Stimulated activated CD4-positive, alpha-beta T cell treated with anti-CD3 and anti-CD28 coated beads, Interleukin-2, amount 100 ng/mL, for 48 hours (primary cell): Measurements from ENCODE around the gene CAB39L.

ENCODE experiments used
- DNase-seq, 2 donors: peaks; one replicate each; pipeline ENCODE4 v3.0.0-alpha.2; 2020

Gene CAB39L

DNA sequence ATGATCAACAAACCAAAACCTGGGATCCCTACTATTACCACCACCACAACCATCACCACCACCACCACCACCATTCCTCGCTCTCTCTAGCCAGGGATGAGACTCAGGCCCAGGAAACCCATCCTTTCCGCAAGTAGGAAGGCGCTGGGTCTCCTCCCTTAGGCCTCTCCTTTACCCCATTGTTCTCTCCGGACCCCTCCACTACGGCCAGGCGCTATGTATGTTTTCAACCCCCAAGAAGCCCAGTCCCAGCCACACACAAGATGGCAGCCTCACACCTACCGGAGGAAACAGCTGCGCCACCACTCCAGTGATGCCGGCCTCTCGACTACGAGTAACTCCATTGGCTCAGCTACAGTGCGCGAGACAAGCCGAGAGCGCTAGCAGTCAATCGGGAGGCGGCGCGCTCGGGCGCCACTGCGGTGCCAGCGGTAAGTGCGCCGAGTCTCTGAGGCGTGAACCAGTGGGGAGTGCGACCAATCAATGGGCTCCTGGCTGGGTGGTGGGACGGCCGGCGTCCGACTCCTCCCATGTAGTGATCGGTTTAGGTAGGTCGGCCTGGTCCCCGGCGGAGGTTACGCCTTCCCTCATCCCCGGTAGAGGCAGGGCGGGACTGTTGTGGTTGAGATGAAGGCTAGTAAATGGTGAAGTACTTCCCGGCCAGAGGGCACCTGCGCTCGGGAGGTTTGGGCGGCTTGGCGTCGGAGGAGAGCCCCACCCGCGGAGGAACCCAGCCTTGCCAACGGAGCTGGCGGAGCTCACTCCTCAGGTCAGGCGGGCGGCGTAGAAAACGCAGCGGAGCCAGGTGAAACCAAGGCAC, at the start of gene CAB39L, which contains the start of gene SETDB2:
Gene CAB39L, minus strand, starts transcription at position 361 of the 820 bp plus-strand sequence. CDS start 61,154 bp downstream, outside the sequence.
Gene SETDB2, plus strand, starts transcription at position 571 of the 820 bp plus-strand sequence. CDS start 7,620 bp downstream, outside the sequence.
- DNase-seq: peak; percentile 93 to 94

GRCh38 chr13:49488563-49488962, 44.7 kb upstream of the CAB39L start:
- DNase-seq: no peak

DNA sequence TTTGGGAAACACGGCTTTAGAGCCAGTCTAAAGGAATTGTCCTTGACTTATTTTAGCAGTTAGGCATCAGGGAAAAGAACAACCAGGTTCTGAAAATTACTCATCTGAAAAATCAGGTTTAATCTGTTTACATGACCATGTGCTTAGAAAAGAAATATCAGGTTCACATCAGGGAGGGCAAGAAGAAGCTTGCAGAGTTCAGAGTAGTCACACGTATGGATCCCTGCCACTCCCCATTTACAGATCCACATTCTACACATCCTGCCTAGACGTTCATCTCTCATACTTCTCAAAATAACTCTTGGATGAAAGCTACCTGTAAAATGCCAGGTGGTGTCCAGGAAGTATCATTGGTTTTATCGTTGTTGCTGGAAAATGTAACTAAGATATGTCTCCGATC, 37.9 kb upstream of the CAB39L start:
- no peak for DNase-seq

DNA sequence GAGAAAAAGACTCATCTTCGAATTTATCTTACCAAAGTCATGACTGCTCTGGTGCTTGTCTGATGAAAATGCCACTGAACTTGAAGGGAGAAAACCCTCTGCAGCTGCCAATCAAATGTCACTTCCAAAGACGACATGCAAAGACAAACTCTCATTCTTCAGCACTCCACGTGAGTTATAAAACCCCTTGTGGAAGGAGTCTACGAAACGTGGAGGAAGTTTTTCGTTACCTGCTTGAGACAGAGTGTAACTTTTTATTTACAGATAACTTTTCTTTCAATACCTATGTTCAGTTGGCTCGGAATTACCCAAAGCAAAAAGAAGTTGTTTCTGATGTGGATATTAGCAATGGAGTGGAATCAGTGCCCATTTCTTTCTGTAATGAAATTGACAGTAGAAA, 32.7 kb upstream of the CAB39L start:
- DNase-seq: no peak

DNA sequence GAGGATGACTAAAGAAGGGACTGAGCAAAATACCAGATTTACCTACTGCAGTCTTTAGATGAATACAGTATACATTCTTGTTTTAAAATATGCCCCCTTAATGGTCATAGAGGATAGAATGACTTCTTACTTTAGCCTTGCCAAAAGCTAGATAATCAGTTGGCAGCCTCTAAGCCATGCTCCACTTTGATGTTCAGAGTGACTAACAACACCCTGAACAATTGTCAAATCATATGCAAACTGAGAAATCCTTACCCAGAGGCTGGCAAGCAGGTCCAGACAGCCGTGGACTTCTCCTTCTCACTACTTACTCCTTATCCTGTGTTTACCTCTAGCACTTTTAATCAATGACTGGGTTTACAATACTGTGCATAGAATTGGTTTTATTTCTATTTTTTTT, 28.3 kb upstream of the CAB39L start:
- no peak for DNase-seq

DNA sequence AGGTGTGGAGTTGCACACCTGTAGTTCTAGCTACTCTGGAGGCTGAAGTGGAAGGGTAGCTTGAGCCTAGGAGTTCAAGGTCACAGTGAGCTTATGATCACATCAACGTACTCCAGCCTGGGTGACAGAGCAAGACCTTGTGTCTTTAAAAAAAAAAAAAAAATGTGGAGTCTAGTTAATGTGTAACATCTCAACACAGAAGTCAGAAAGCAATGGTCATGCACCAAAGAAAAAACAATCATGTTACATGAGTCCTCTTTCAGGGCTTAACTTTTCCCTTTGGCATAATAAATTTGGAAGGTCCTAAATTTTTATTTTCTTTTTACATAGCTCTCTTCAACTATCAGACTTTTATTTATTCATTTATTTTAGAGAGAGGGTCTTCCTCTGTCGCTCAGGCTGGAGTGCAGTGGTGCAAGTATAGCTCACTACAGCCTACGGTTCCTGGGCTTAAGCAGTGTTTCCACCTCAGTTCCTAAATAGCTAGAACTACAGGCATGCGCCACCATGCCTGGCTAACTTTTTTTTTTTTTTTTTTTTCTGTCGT, 22.5 kb upstream of the CAB39L start:
- DNase-seq: no peak

GRCh38 chr13:49464621-49465325, 20.9 kb upstream of the CAB39L start:
- DNase-seq: no peak

GRCh38 chr13:49464085-49464484, 20.2 kb upstream of the CAB39L start:
- no peak for DNase-seq

- DNase-seq: no peak
These were observed 15.7 kb upstream of the CAB39L start for GRCh38 chr13:49459580-49459979.

- no peak for DNase-seq
These were observed 13.4 kb upstream of the CAB39L start for GRCh38 chr13:49457221-49457620.

DNA sequence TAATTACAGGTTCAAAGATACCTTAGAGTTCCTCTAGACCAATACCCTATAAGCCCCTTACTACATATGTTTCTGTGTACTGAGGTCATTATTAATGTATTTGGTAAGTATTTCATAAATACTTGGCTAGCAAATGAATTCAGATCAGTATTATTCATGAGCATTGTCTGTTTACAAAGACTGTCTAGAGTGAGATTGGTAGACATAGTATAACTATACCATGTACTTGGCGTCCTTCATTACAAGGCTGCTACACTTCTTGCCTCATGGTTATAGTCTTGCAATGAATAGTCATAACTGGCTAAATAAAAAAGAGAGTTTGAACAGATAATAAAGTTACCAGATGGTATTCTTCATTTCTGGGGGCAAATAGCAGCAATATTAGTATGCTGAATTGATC, 12.3 kb upstream of the CAB39L start:
- DNase-seq: no peak

DNA sequence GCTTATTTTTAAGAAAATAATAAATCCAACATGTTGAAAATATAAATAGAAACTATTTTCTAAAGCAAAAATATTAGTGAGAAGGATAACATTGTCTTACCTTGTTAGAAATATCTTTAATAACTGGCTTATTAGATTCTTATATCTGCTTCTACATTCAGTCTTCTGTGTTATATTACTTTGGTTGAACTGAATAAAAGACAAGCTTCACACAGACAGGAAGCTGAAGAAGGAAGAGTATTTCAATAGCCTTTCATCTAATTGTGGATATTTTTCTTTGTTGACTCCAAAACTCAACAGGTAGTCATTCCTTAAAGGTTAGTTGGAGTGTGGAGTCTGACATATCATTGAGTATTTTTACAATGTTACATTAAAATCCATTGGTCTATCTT, 11.1 kb upstream of the CAB39L start:
- no peak for DNase-seq

GRCh38 chr13:49454388-49455006, 10.6 kb upstream of the CAB39L start:
- DNase-seq: no peak

- DNase-seq: no peak
These were observed 9.6 kb upstream of the CAB39L start for GRCh38 chr13:49453465-49453864.

DNA sequence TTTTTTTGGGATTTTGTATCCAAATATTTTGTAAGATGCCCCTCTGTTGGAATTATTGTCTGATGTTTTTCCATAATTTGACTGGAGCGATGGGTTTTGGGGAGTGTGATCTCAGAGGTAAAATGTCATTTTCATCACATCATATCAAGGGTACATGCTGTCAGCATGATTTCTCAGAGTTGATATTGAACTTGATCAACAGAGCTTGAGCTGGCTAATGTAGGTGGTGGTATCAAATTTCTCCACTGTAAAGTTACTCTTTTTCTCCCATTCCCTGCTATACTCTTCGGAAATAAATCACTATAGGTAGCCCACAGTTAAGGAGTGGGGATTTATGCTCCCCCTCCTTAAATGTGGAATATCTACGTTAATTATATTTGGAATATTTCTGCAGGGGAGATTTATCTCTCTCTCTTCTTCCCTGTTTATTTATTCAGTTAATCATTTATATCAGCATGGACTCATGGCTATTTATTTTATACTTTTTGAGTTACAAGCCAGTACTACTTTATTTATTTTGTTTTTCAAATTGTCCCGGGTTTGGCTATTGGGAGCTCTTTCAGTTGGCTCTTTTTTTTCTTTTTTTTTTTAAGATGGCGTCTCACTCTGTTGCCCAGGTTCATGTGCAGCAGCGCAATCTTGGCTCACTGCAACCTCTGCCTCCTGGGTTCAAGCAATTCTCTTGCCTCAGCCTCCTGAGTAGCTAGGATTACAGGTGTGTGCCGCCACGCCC, 9.0 kb upstream of the CAB39L start:
- DNase-seq: no peak

- DNase-seq: no peak
These were observed 6.4 kb upstream of the CAB39L start for GRCh38 chr13:49450105-49450819.

DNA sequence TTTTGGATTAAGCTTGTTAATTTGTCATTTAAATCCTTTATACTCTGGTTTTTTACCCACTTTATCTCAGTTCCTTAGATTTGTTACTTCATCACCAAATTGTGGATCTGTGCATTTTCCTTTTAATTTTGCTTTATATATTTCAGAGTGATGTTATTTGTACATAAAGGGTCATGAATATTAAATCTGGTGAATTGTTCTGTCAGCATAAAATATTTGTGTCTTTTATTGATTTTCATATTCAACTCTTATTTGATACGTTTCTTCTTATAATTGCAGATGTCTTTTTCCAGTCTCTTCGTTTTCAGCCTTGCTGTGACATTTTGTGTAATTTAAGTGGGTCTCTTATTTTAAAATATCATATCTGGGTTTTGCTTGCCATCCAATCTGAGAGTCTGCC, 4.9 kb upstream of the CAB39L start:
- no peak for DNase-seq

DNA sequence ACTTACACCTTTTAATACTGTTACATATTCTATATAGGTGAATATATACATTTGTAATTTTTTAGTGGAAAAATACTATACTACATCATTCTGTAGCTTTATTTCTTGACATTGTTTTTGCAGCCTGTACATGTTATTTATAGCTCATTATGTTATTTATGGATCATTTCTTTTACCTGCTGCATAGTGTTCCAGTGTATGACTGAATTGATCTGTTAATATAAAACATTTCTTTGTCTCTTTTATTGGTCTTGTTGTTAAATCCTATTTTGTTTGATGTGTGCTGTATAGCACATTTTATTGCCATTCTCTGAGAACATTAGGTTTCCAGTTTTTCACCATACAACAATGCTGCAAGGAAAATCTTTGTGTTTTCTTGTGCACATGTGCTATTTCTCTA, 2.6 kb upstream of the CAB39L start:
- no peak for DNase-seq

DNA sequence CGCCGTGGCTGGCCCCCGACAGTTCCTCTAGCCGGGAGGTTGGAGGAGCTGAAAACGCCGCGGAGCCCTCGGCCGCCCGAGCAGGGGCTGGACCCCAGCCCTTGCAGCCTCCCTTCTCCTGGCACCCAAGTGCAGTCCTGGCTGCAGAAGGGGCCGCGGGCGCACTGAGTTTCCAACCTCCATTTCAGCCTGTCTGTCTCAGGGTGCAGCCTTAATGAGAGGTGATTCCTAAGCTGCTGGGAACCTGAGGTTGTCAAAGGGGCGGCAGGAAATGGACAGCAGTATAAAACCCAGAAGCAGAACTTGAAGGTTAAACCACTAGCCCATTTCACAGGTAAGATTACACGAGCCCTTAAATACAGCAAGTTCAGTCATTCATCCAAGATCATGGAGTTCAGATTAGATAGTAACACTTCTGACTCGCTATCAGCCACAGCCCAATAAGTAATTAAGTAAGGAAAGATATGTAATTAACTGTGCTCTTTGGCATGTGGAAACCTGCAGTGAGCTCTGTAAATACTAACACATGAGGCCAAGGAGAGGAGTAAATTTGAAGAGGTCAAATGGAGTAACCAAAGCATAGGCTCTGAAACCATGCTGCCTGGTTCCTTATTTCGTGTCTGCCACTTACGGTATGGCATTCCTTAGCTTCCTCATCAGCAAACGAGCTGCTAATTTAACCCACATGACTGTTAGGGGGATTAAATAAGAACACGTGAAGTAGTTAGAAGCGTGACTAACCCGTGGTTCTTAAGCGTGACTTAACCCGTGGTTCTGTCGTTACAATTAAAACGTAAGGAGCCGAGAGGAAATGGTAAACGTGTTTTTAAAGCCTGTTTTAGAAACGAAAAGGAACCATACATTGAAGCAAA, 896 bp upstream of the CAB39L start:
- DNase-seq: peak; percentile 1 to 22

- DNase-seq: no peak
These were observed 534 bp downstream of the CAB39L start for GRCh38 chr13:49443357-49443703.

DNA sequence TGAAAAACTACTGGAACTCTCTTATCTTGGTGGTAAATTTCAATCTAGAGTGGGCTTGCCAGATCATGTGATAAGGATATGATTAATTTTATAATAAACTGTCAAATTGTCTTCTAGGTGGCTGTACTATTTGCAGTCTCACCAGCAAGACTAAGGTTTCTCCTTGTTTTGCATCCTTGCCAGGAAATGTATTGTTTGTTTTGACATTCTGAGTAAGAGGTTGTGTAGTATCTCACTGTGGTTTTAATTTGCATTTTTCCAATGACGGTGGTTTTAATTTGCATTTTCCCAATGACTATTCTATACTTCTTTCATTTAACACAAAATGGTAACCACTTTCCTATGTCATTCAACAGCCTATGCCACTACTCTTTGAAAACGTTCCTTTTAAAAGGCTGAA, 2.0 kb downstream of the CAB39L start:
- no peak for DNase-seq
